Caco-2 (cell line): ENCODE data around the gene CLEC18B. TPM values are rescaled to one million over a fixed set of nuclear protein-coding genes. Genes with fewer than 3 reads are reported as not detected.
"Not testable (repeated sequence)": the region's sequence is repeated elsewhere in the genome, so short reads cannot be mapped to it uniquely, and the experiment has no call there.

Experiments used
- BruUV-seq: library from RNA; stranded (reverse); fragments of 400-500 nt; replicated peaks from 2 replicates; lab custom pipeline; 2021; lab: Mats Ljungman, UMichigan
- CTCF ChIA-PET: fragments of 300-600 bp; sonication (Branson Sonifier 250); formaldehyde crosslinking; loops from one replicate; lab custom pipeline; 2022; ENCODE audit warnings: antibody characterized with exemption; lab: Charles Lee
- POLR2A ChIA-PET: fragments of 300-600 bp; sonication (Branson Sonifier 250); formaldehyde crosslinking; loops from one replicate; lab custom pipeline; 2022; ENCODE audit warnings: antibody characterized with exemption; lab: Charles Lee
- DNase-seq, 2 experiments: peaks; one replicate each; pipeline versions ENCODE4 v3.0.0 to v3.0.0-alpha.2; 2020 to 2022
- H3K27me3 ChIP-seq: replicated peaks from 2 replicates; pipeline ENCODE4 v1.6.0; 2011; ENCODE audit warnings: low read length; ENCODE audit not compliant: control insufficient read depth, insufficient read depth
- H3K36me3 ChIP-seq: 2 replicates; pipeline ENCODE4 v1.5.1; 2011; ENCODE audit warnings: low read length; ENCODE audit not compliant: control insufficient read depth, insufficient read depth
- H3K4me1 ChIP-seq: fragments of 250-450 bp; sonication (Bioruptor Pico); 2 replicates; pipeline ENCODE4 v1.5.1; 2020; ENCODE audit warnings: mild to moderate bottlenecking
- H3K4me3 ChIP-seq: 2 replicates; pipeline ENCODE4 v1.5.1; 2011; ENCODE audit warnings: low read depth, mild to moderate bottlenecking, control low read depth, low read length
- H3K9me3 ChIP-seq: fragments of 250-450 bp; sonication (Bioruptor Pico); 2 replicates; pipeline ENCODE4 v1.5.1; 2020; ENCODE audit warnings: mild to moderate bottlenecking, moderate library complexity
- H3K27ac Mint-ChIP-seq: one replicate; pipeline ENCODE4 v1.8.0; 2022; ENCODE audit warnings: mixed read lengths; ENCODE audit not compliant: unreplicated experiment
- H3K27me3 Mint-ChIP-seq: one replicate; pipeline ENCODE4 v1.8.0; 2022; ENCODE audit warnings: mixed read lengths; ENCODE audit not compliant: insufficient read depth, unreplicated experiment
- H3K36me3 Mint-ChIP-seq: one replicate; pipeline ENCODE4 v1.8.0; 2022; ENCODE audit warnings: mild to moderate bottlenecking, mixed read lengths; ENCODE audit not compliant: insufficient read depth, unreplicated experiment
- H3K4me1 Mint-ChIP-seq: one replicate; pipeline ENCODE4 v1.8.0; 2022; ENCODE audit warnings: low read depth, mixed read lengths; ENCODE audit not compliant: unreplicated experiment
- H3K4me3 Mint-ChIP-seq: one replicate; pipeline ENCODE4 v1.8.0; 2022; ENCODE audit warnings: mild to moderate bottlenecking, moderate library complexity, mixed read lengths; ENCODE audit not compliant: unreplicated experiment
- H3K9me3 Mint-ChIP-seq: one replicate; pipeline ENCODE4 v1.8.0; 2022; ENCODE audit warnings: mixed read lengths; ENCODE audit not compliant: unreplicated experiment
- intact Hi-C: fragments of 100-400 bp; cut with micrococcal nuclease; formaldehyde crosslinking; loops from one replicate; pipeline ENCODE4 v1.10.0; 2022; ENCODE audit not compliant: unreplicated experiment
- total RNA-seq: library from RNA; stranded (reverse); gene quantifications from 2 replicates; pipeline ENCODE4 v1.2.3, GENCODE V29; 2022
- TF ChIP-seq, protein P1 (sequence below), 2 experiments: fragments of 200-600 bp in 1 of 2; IDR thresholded peaks; 1 replicate in 1 of 2; 2 replicates in 1 of 2; pipeline versions ENCODE4 v1.5.1 to v1.8.0; 2011 to 2022; ENCODE audit warnings: antibody characterized with exemption in 1 of 2, control low read depth in 1 of 2, inconsistent platforms in 1 of 2, low read depth in 1 of 2, low read length in 1 of 2, mild to moderate bottlenecking in 1 of 2, moderate library complexity in 1 of 2; ENCODE audit not compliant: insufficient read depth in 1 of 2, severe bottlenecking in 1 of 2, unreplicated experiment in 1 of 2

Gene CLEC18B
- total RNA-seq, 1 experiment from 2014 or later = 0.36 TPM

- BruUV-seq, H3K36me3 ChIP-seq, H3K4me3 Mint-ChIP-seq, H3K36me3 Mint-ChIP-seq, H3K4me1 ChIP-seq, POLR2A ChIA-PET, CTCF ChIA-PET, H3K27me3 Mint-ChIP-seq, H3K4me3 ChIP-seq, H3K27me3 ChIP-seq, H3K9me3 Mint-ChIP-seq, H3K27ac Mint-ChIP-seq, H3K4me1 Mint-ChIP-seq, H3K9me3 ChIP-seq: not testable (repeated sequence)
- TF ChIP-seq, protein P1, sequence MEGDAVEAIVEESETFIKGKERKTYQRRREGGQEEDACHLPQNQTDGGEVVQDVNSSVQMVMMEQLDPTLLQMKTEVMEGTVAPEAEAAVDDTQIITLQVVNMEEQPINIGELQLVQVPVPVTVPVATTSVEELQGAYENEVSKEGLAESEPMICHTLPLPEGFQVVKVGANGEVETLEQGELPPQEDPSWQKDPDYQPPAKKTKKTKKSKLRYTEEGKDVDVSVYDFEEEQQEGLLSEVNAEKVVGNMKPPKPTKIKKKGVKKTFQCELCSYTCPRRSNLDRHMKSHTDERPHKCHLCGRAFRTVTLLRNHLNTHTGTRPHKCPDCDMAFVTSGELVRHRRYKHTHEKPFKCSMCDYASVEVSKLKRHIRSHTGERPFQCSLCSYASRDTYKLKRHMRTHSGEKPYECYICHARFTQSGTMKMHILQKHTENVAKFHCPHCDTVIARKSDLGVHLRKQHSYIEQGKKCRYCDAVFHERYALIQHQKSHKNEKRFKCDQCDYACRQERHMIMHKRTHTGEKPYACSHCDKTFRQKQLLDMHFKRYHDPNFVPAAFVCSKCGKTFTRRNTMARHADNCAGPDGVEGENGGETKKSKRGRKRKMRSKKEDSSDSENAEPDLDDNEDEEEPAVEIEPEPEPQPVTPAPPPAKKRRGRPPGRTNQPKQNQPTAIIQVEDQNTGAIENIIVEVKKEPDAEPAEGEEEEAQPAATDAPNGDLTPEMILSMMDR (IDR thresholded peaks at IDR 0.05; ENCODE audit: insufficient read depth in 1 of 2, low read depth in 1 of 2, low read length in 1 of 2, severe bottlenecking in 1 of 2, unreplicated experiment in 1 of 2) = peak; percentile 71 to 83
- intact Hi-C loops = loop anchor here (1.0 kb wide), 1 partner anchor 120 kb away; no protein-coding TSS in a partner anchor
- DNase-seq = peak; percentile 62 to 71
Measured at GRCh38 chr16:74430036-74430712, 8.9 kb upstream of the CLEC18B start.

GRCh38 chr16:74428493-74428892 lies 7.2 kb upstream of the CLEC18B start:
- DNase-seq, BruUV-seq, H3K27ac Mint-ChIP-seq, H3K4me3 Mint-ChIP-seq, H3K9me3 Mint-ChIP-seq, CTCF ChIA-PET, POLR2A ChIA-PET, H3K9me3 ChIP-seq, H3K36me3 ChIP-seq, H3K36me3 Mint-ChIP-seq, H3K4me3 ChIP-seq, H3K4me1 ChIP-seq, intact Hi-C loops, H3K27me3 Mint-ChIP-seq, H3K4me1 Mint-ChIP-seq, H3K27me3 ChIP-seq: not testable (repeated sequence)

GRCh38 chr16:74425751-74426150 lies 4.5 kb upstream of the CLEC18B start:
- POLR2A ChIA-PET, H3K27me3 ChIP-seq, H3K36me3 Mint-ChIP-seq, intact Hi-C loops, H3K4me3 ChIP-seq, BruUV-seq, H3K27ac Mint-ChIP-seq, H3K9me3 Mint-ChIP-seq, CTCF ChIA-PET, H3K9me3 ChIP-seq, H3K27me3 Mint-ChIP-seq, H3K4me1 ChIP-seq, H3K4me1 Mint-ChIP-seq, DNase-seq, H3K4me3 Mint-ChIP-seq, H3K36me3 ChIP-seq: not testable (repeated sequence)

DNA sequence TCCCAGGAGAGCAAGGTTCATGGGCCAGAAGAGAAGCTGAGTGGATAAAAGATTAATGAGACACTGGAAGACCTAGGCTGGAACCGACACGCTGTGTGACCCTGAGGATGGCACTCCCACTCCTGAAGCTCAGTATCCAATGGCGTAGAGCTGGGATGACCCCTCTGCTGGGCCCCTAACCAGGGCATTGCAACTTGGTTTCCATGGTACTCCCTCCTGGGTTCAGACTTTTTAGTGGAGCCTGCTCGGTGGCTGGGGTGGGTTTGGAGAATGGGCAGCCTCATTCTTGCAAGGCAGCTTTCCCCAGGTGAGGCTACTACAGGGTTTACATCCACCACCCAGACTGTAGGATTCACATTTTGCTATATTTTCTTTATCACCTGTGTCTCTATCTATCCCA lies 2.4 kb upstream of the CLEC18B start:
- H3K4me1 Mint-ChIP-seq, H3K36me3 ChIP-seq, H3K36me3 Mint-ChIP-seq, POLR2A ChIA-PET, CTCF ChIA-PET, H3K9me3 Mint-ChIP-seq, intact Hi-C loops, H3K9me3 ChIP-seq, H3K4me3 Mint-ChIP-seq, H3K4me3 ChIP-seq, H3K27me3 ChIP-seq, H3K27ac Mint-ChIP-seq, DNase-seq, H3K27me3 Mint-ChIP-seq, BruUV-seq, H3K4me1 ChIP-seq: not testable (repeated sequence)

DNA sequence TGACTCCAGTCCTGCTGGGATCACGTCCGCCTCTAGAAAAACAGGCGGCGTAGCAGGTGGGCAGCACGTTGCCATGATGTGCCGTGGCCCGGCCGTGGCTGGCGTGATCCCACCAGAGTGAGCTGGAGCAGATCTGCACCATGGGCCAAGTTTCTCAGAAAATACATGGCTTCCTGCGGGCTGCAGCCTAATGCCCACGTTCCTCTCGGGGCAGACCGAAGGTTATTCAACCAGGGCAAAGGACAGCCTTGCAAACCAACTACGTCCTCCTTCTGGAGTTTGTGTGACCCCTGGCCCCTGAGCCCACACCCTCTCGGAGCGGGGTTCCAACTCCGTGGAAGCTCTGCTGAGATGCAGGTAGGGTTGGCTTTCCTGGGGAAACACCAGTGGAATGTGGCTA lies 808 bp upstream of the CLEC18B start:
- H3K4me3 Mint-ChIP-seq, POLR2A ChIA-PET, H3K27me3 ChIP-seq, H3K9me3 ChIP-seq, BruUV-seq, H3K27me3 Mint-ChIP-seq, H3K4me1 Mint-ChIP-seq, H3K36me3 ChIP-seq, H3K9me3 Mint-ChIP-seq, H3K36me3 Mint-ChIP-seq, intact Hi-C loops, H3K27ac Mint-ChIP-seq, DNase-seq, CTCF ChIA-PET, H3K4me1 ChIP-seq, H3K4me3 ChIP-seq: not testable (repeated sequence)

- H3K9me3 ChIP-seq, intact Hi-C loops, H3K36me3 ChIP-seq, H3K9me3 Mint-ChIP-seq, POLR2A ChIA-PET, CTCF ChIA-PET, H3K4me3 Mint-ChIP-seq, H3K4me1 Mint-ChIP-seq, H3K36me3 Mint-ChIP-seq, DNase-seq, H3K27me3 Mint-ChIP-seq, H3K4me1 ChIP-seq, BruUV-seq, H3K4me3 ChIP-seq, H3K27me3 ChIP-seq, H3K27ac Mint-ChIP-seq: not testable (repeated sequence)
Measured at GRCh38 chr16:74421482-74421785, 156 bp upstream of the CLEC18B start.
